K562 (cell line): ENCODE results near the gene SLC7A8.

Experiments used
- ATF1 ChIP-seq, 2 experiments: fragments of 450-650 bp in 1 of 2; IDR thresholded peaks; 2 replicates each; pipeline ENCODE4 v1.6.1; 2016; ENCODE audit warnings: missing compliant biosample characterization in 1 of 2, missing genetic modification characterization in 1 of 2
- BRCA1 ChIP-seq, 2 experiments: fragments of 450-650 bp in 1 of 2; sonication (generic) in 1 of 2; formaldehyde crosslinking in 1 of 2; IDR thresholded peaks; 2 replicates each; pipeline versions ENCODE4 v1.5.0 to v1.6.1; 2017 to 2020; ENCODE audit warnings: mild to moderate bottlenecking in 1 of 2, missing genetic modification reagents in 1 of 2
- ETS1 ChIP-seq: conservative IDR thresholded peaks from 2 replicates; pipeline ENCODE4 v1.6.1; 2011; ENCODE audit warnings: low read depth, mild to moderate bottlenecking, low read length; ENCODE audit not compliant: control insufficient read depth
- IRF1 ChIP-seq: sonication (generic); formaldehyde crosslinking; IDR thresholded peaks from 2 replicates; pipeline ENCODE4 v1.8.0; 2022; ENCODE audit warnings: missing genetic modification reagents, mild to moderate bottlenecking, borderline replicate concordance
- RBBP5 ChIP-seq: fragments of 200-600 bp; sonication (generic); IDR thresholded peaks from 2 replicates; pipeline ENCODE4 v1.6.1; 2012; ENCODE audit warnings: borderline replicate concordance, mild to moderate bottlenecking, low read length, control low read depth, inconsistent platforms; ENCODE audit not compliant: insufficient read depth, poor library complexity, severe bottlenecking

GRCh38 chr14:23118506-23119362, 64.7 kb downstream of the SLC7A8 start, which contains the start of gene CEBPE:
- TF ChIP-seq ETS1: no peak
- TF ChIP-seq ATF1 (CRISPR knock-in tag; IDR thresholded peaks at IDR 0.05): no peak
- no peak for TF ChIP-seq ATF1 (tag; IDR thresholded peaks at IDR 0.05)
- TF ChIP-seq IRF1: no peak
- TF ChIP-seq BRCA1 (IDR thresholded peaks at IDR 0.05): no peak
- no peak for TF ChIP-seq BRCA1 (CRISPR knock-in tag; IDR thresholded peaks at IDR 0.05)
- no peak for TF ChIP-seq RBBP5
